ENCODE data around the gene LENG1.

The LENG1 gene

DNA sequence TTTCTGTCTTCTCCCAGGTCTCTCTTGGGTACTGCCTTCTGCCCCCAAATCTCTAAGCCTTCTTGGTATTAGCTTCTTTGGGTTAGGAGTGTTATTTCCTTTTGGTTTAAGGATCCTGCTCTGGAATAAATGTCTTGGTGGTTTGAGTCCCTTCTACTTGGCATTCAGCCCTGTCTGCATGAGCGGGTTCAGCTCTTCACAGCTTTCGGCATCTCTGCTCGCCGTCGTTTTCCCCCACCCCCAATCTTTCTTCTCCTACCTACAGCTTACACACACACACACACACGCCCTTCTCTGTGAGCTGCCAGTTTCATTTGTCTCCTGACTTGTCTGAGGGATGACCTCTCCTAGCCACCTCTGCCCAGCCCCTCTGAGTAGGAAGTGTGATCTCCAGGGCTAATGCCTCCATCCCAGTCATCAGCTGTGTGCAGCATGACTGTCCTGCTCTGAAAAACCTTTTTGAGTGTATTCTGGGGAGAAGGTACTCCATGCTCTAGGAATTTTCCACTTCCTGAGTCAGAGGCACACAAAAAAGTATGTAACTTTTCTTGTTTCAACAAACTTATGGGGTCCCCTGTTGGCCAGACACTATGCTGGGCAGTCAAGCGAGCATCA is 17.2 kb downstream of the LENG1 start:
- DNase-seq, result no peak

DNA sequence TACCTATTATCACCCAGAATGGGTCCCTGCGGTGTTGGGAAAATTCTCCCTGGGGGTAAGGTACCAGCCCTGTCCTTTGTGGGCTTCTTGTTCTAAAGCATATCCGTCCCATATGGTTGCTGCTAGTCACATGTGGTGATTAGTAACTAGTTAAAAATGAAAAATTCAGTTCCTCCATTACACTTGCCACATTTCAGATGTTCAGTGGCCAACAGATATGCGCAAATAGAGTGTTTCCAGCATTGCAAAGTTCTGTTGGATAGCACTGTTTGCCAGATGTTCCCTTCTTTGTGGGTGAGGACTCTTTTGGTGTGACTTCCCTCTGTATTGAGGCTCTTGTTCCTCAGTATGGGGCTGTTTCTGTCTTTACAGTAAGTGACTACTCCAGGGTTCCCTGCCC is 18.2 kb downstream of the LENG1 start:
- no peak for DNase-seq

DNA sequence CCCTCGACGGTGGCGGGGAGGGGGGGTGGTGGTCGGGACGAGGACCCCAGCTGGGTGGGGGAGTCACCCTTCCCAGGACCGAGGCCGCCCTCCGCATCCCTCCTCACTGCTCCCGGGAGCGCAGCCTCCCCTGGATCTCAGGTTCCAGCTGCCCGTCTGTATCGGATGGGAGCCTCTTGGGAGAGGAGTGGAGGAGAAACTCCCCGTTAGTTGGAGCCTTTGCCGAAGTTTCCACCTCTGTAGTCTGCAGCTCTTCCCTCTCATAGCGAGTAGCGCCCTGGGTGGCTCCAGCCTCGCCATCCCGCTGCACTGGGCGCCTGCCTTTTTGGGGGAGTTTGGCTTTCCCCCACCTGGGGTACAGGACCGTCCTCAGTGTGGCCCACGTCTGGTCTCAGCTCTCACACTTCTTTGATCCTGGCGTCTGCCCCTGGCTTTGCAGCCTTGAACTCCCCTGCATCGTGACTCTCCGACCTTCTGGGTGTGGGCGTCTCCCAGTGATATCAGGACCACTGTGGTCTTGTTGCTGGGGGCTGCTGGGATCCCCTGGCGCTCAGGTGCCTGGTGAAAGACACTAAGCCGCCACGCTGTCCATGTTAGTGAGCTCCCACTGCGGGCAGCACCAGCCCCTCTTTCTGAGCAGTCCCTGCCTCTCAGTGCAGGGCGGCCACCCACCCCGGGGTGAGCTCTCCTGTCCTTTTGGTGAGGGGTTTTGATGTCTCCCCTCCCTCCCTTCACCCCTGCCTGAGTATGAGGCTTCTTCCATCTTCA is 20.8 kb downstream of the LENG1 start:
- no peak for DNase-seq

DNA sequence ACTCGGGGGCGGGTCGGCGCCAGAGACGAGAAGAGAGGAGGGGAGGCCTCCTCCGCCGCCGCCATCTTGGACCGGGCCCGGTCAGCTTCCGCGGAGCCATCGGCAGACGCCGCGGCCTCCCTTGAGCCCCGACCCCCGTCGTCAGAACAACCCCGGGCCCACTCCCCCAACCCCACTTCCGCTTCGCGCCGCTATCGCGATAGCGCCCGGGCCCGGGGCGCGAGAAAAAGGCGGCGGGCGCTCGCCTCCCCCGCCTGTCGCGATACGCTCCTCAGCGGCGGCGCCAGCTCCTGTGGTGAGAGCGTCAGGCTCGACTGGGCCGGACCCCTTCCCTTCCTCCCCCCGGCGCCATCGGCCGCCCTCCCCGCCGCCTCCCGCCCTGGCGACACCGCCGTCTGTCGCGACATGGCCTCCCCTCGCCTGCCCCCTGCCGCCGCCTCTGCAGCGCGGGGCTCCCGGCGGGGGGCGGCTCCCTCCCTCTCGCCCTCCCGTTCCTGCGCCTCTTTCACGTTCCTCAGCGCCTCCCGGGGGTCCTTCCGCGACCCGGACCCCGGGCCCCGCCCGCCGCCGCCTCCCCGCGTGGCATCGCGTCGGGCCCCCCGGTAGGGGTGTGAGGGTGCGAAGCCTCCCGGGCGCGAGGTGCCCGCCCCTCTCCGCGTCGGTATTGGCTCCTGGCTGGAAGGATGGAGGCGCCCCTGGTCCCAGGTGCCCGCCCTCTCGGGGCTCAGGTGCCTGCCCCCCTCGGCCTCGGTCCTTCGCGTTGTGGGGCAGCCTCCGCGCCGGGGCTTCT is 21.6 kb downstream of the LENG1 start, which contains the start of gene CNOT3:
CNOT3 (plus strand) TSS at position 64 of the 790 bp plus-strand sequence. CDS start 5,217 bp downstream, outside the sequence.
- peak in 2 of 56 donors; percentile 54 to 57 for DNase-seq

DNA sequence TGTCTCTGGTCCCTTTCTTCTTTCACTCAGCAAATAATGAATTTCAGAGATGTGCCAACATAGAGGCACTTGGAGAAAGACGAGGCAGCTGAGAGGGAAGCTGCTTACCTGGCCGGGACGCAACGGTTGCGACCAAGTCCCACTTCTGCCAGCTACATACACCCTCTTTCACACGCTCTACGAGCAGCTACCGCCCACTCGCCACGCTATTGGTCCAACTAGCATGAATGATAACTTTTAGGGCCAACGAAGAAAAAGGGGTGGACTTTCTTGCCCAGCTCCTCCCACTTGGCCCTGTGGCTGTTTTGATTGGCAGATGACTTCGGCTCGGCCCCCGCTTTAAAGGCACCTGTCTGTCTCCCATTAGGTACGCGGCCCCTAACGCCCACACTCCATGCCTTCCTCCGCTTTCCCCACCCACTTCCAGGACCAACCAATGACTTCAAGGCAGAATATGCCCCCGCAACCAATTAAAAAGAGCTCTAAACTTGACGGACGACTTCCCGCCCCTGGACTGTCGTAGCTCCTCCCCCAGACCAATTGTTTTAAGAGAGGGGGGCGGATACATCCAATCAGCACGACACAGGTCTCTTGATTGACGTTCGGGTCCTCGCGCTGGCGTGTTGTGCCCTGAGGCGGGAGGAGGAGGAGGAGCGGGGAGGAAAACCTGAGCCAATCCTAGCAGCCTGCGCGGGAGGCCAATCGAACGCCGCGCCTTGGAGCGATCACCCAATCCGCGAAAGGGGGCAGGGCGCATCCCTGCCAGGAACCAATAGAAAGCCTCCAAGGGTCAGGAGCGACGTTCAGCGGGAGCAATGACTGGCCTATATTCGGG is 22.4 kb downstream of the LENG1 start:
- peak; percentile 85 to 100 (median 100) for DNase-seq

- DNase-seq, result peak in 2 of 56 donors; percentile 31 to 58
Measured at GRCh38 chr19:54136086-54136863, 23.2 kb downstream of the LENG1 start.

GRCh38 chr19:54133957-54134590 is 25.4 kb downstream of the LENG1 start:
- no peak for DNase-seq

DNA sequence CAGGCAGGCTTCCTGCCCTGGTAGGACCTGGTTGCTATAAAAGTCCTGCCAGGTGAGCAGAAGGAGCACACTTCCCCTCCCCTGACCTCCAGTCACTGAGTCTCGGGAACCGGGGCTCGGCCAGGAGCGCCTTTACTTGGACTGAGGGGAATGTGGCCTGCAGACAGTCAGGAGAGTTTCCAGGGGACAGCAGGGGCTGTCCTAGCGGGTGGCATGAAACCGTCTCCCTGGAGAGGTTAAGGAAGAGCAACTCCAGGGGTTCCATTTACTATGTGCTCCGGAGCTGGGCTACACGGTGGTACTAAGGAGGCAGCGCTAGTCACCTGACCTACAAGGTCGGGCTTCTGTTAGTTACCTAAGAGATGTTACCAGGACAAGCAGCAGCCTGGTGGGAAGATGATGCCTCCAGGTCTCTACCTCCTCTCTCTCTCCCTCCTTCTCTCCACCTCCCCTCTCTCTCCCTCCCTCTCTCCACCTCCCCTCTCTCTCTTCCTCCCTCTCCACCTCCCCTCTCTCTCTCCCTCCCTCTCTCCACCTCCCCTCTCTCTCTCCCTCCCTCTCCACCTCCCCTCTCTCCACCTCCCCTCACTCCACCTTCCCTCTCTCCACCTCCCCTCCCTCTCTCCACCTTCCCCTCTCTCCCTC is 26.1 kb downstream of the LENG1 start:
- peak in 14 of 56 donors; percentile 10 to 81 (median 29) for DNase-seq

- no peak for DNase-seq
Measured at GRCh38 chr19:54129617-54129996, 29.9 kb downstream of the LENG1 start.

- DNase-seq, result no peak
Measured at GRCh38 chr19:54128796-54129616, 30.5 kb downstream of the LENG1 start.

DNA sequence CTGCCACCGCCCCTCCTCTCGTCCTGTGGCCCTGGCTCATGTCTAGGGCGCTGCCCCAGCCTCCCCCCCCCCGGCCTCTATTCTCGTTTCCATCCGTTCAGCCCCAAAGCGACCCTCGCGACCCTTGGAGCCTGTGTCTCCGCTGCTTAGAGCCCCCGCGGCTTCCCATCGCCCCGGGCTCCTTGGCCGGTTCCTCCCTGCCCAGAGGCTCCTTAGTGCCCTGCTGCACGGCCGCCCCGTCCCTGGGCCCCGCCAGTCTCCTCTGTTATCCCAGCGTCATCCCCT is 31.1 kb downstream of the LENG1 start:
- DNase-seq, result no peak

GRCh38 chr19:54127688-54128440 is 31.7 kb downstream of the LENG1 start:
- no peak for DNase-seq

DNA sequence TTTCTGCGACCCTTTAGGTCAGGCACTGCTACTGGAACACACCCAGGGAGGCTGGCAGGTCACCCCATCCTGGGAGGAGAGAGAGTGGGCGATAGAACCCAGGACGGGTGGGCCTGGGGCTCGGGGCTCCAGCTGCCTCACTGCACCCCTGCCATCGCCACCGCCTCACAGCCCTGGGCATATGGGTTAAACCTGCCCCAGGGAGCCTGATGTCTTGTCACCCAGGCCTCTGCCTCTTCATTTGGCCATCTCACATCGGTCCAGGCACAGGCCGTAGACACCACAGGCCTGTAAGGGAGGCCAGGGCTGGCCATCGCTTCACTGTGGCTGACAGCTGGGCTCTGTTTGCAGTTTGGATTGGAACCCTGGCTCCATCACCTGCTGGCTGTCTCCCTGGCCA is 33.8 kb downstream of the LENG1 start:
- DNase-seq, result no peak

GRCh38 chr19:54124393-54124792 is 35.1 kb downstream of the LENG1 start:
- no peak for DNase-seq

- no peak for DNase-seq
Measured at GRCh38 chr19:54123682-54124081, 35.8 kb downstream of the LENG1 start.

DNA sequence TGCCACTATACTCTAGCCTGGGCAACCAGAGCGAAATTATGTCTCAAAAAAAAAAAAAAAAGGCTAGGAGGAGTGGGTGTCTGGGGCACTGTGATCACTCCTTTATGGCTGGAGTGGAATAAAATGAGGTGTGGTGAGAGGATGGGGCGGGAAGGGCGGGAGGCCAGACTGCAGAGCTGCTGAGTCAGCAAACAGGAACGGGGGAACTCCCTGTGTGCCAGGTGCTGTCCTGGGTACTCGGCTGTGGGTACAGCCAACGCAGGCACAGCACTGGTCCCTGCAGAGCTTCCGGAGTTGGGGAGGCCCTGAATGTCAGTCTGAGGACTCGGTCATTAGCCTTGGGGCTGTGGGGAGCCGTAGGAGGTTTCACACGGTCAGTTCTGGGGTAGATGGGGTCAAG is 38.3 kb downstream of the LENG1 start:
- no peak for DNase-seq

DNA sequence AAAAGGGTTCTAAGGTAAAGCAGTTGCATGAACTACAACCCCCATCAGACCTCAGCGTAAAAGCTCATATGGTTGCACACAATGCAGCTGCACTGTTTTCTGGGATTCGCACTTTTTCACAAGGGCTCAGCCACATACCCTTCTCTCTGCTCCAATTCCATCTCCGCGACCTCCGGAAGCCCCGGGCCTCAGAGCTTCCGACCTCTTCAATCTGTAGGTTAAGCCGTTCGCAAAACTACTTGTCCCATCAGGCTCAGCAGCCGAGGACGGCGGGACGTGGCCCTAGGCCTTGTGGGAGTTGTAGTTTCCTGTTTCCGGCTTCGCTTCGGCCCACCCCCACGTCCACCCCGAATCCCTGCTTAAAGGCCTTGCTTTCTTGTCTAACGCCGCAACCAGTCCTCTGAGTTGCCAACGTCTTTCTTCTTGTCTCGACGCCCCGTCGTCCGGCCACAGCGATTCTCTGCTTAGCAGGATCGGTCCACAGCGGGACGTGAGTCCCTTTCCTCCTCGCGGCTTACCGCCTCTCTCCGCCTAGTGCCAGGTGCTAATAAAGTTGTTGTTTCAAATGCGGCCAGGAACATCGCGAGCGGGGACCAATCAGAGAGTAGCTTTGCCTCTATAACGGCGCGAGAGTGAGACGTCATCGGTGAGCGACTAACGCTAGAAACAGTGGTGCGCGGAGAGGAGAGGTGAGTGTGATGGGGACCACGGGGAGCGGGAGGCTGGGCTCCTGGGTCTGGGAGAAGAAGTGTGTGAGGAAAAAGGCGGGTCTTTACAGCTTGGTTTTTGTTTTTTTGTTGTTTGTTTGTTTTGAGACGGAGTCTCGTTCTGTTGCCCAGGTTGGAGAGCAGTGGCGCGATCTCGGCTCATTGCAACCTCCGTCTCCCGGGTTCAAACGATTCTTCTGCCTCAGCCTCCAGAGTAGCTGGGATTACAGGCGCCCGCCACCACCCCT is 44.1 kb downstream of the LENG1 start, which contains the start of the genes PRPF31 and TFPT:
PRPF31 (plus strand) TSS at position 646 of the 955 bp plus-strand sequence. CDS start 2,525 bp downstream, outside the sequence.
TFPT (minus strand) TSS at position 549 of the 955 bp plus-strand sequence; CDS start at position 161, 388 bp downstream.
- DNase-seq, result peak; percentile 79 to 100 (median 94)

Data from amygdala (tissue), 56 donors.